ENCODE results near the gene LAMC2.

Gene LAMC2

GRCh38 chr1:183284086-183284485, 98.0 kb downstream of the LAMC2 start:
- DNase-seq (ENCODE audit: low spot score): no peak
- TF ChIP-seq CTCF (IDR thresholded peaks at IDR 0.05; ENCODE audit: extremely low read depth, insufficient read depth, missing control alignments): no peak
- in situ Hi-C loops (cut with MboI; ENCODE audit: low pct_unique_long_range_greater_than_20kb, low sequenced_read_pairs, unreplicated experiment): no loop called here

DNA sequence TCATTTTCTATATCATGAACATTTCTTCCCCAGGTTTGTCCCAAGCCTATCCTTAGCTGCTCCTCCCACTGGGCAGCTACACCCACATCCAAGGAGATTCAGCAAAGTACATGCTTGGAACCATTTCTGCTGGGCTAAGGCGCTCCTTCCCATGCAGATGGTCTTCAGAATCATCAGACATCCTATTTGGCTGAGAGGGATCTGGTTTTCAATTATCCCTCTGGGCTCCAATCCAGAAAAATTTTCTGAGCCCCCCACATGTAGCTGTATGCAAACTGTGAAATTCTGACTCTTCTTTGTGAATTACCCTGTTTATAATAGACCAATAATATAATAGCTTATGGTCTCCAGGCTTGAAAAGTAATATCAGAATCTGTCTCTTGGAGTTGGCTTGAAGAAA, 99.2 kb downstream of the LAMC2 start:
- in situ Hi-C loops (cut with MboI; ENCODE audit: low pct_unique_long_range_greater_than_20kb, low sequenced_read_pairs, unreplicated experiment): no loop called here
- no peak for TF ChIP-seq CTCF (IDR thresholded peaks at IDR 0.05; ENCODE audit: extremely low read depth, insufficient read depth, missing control alignments)
- no peak for DNase-seq (ENCODE audit: low spot score)

DNA sequence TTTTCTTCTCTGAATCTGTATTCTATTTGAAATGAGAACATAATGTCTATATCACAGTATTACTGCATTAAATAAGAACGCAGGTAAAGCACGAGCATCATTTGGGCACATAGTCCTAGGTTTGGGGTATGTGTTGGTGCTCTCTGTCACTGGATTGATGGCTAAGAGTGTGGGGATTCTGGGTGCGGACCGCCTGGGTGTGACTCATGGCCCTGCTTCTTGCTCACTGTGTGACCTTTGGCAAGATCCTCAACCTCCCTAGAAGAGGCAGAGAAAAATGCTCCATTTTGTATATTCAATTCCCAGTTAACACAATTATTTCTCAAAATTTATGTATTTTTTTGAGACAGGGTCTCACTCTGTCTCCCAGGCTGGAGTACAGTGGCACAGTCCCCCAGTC, 99.7 kb downstream of the LAMC2 start:
- in situ Hi-C loops (cut with MboI; ENCODE audit: low pct_unique_long_range_greater_than_20kb, low sequenced_read_pairs, unreplicated experiment): no loop called here
- no peak for TF ChIP-seq CTCF (IDR thresholded peaks at IDR 0.05; ENCODE audit: extremely low read depth, insufficient read depth, missing control alignments)
- DNase-seq (ENCODE audit: low spot score): no peak

DNA sequence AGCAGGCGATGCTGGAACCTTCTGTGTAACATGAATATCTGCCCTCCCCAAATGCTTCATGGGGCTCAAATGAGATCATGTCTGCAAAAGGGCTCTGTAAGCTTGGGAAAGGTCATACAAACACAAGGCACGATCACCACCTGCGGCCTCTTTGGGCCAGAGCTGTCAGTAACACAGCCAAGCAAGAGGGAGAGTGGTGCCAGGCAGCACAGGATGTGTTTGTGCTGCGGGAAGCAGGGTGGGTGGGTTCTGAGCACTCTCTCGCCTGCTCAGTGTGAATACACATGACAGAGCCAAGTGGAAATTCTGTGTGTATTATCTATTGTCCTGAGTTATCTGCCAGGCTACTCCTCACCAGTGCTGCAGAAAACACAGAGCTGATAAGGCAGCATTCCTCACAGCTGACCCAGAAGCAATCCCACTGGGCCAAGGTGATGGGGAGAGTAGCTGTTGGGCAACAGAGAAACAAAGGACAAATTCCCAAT, 101.2 kb downstream of the LAMC2 start:
- DNase-seq (ENCODE audit: low spot score): no peak
- in situ Hi-C loops (cut with MboI; ENCODE audit: low pct_unique_long_range_greater_than_20kb, low sequenced_read_pairs, unreplicated experiment): no loop called here
- TF ChIP-seq CTCF (IDR thresholded peaks at IDR 0.05; ENCODE audit: extremely low read depth, insufficient read depth, missing control alignments): no peak

DNA sequence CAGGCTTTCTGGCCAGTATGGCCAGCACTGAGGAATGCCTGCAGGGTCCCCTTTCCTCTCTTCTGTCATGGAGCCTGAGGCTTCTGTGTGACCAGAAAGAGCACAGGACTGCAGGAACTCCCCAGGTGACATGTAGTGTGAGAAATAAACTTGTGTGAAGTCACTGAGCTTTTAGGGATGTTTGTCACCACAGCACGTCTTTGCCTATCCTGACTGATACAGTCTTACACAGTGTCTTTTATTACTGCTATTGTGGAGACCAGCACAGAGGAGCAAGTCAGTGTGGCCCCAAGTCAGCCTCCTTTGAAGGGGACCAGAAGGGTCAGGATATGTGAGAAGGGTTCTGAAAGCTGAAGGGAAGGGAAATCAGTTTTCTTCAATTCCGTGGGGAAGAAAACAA, 102.5 kb downstream of the LAMC2 start:
- TF ChIP-seq CTCF (IDR thresholded peaks at IDR 0.05; ENCODE audit: extremely low read depth, insufficient read depth, missing control alignments): no peak
- in situ Hi-C loops (cut with MboI; ENCODE audit: low pct_unique_long_range_greater_than_20kb, low sequenced_read_pairs, unreplicated experiment): no loop called here
- DNase-seq (ENCODE audit: low spot score): no peak

DNA sequence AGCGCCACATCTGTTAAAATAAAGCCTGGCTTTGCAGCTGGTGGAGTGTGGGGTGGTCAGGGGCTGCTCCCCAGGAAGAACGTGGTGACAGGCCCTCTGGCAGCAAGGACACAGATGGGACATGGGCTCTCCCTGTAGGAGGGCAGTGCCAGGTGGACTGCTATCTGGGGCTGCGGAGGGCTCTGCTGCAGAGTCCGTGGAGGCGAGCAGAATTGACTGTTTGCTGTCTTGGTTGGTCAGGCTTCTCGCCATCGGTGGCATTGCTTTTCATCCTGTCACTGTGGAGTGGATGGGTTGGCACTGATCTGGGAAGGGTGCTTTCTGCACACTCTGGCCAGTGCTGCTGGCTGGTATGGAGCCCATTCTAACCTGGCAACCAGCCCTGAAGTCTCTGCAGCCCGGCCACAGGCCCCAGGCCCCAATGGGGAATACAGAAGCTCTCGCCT, 103.0 kb downstream of the LAMC2 start:
- in situ Hi-C loops (cut with MboI; ENCODE audit: low pct_unique_long_range_greater_than_20kb, low sequenced_read_pairs, unreplicated experiment): no loop called here
- no peak for DNase-seq (ENCODE audit: low spot score)

More for the DNA sequence above, 103.0 kb downstream of the LAMC2 start:
- no peak for TF ChIP-seq CTCF (IDR thresholded peaks at IDR 0.05; ENCODE audit: extremely low read depth, insufficient read depth, missing control alignments)
